ENCODE results near the gene HLTF.

HLTF gene

GRCh38 chr3:149087208-149087607 is 875 bp upstream of the HLTF start:
- DNase-seq: no peak

GRCh38 chr3:149085828-149086231 is 503 bp downstream of the HLTF start:
- DNase-seq: no peak

GRCh38 chr3:149081772-149082171 is 4.6 kb downstream of the HLTF start:
- DNase-seq: no peak

GRCh38 chr3:149080699-149081091 is 5.6 kb downstream of the HLTF start:
- no peak for DNase-seq

- DNase-seq: no peak
Observed at GRCh38 chr3:149080011-149080698, 6.2 kb downstream of the HLTF start.

GRCh38 chr3:149077628-149078027 is 8.7 kb downstream of the HLTF start:
- no peak for DNase-seq

GRCh38 chr3:149067883-149068282 is 18.4 kb downstream of the HLTF start:
- no peak for DNase-seq

GRCh38 chr3:149061776-149062175 is 24.6 kb downstream of the HLTF start:
- DNase-seq: no peak

GRCh38 chr3:149058602-149059001 is 27.7 kb downstream of the HLTF start:
- no peak for DNase-seq

GRCh38 chr3:149058198-149058597 is 28.1 kb downstream of the HLTF start:
- DNase-seq: no peak

- no peak for DNase-seq
Observed at GRCh38 chr3:149055575-149055974, 30.8 kb downstream of the HLTF start.

- no peak for DNase-seq
Observed at GRCh38 chr3:149044339-149045083, 41.8 kb downstream of the HLTF start.

GRCh38 chr3:149042789-149043386 is 43.4 kb downstream of the HLTF start:
- no peak for DNase-seq

GRCh38 chr3:149038322-149038721 is 48.0 kb downstream of the HLTF start:
- DNase-seq: no peak

GRCh38 chr3:149037684-149038083 is 48.6 kb downstream of the HLTF start:
- DNase-seq: no peak

- DNase-seq: no peak
Observed at GRCh38 chr3:149031096-149031495, 55.2 kb downstream of the HLTF start.

- DNase-seq: no peak
Observed at GRCh38 chr3:149026718-149027117, 59.6 kb downstream of the HLTF start.

- no peak for DNase-seq
Observed at GRCh38 chr3:149023951-149024350, 62.4 kb downstream of the HLTF start.

- DNase-seq: no peak
Observed at GRCh38 chr3:149021830-149022229, 64.5 kb downstream of the HLTF start.

- no peak for DNase-seq
Observed at GRCh38 chr3:149020839-149021252, 65.5 kb downstream of the HLTF start.

- DNase-seq: no peak
Observed at GRCh38 chr3:149020196-149020838, 66.0 kb downstream of the HLTF start.

- no peak for DNase-seq
Observed at GRCh38 chr3:149019580-149019979, 66.8 kb downstream of the HLTF start.

- no peak for DNase-seq
Observed at GRCh38 chr3:149018247-149018646, 68.1 kb downstream of the HLTF start.
